ENCODE data around the gene SLC27A3. TPM values are rescaled to one million over a fixed set of nuclear protein-coding genes. Genes with fewer than 3 reads are reported as not detected.

SLC27A3 gene
- total and polyA plus RNA-seq, 9 of the 15 experiments (the other 6 are each of a cell fraction or from before 2014, with no cell fraction given): 0.57 to 5.2 (median 2.8) TPM

GRCh38 chr1:153727463-153728304, 47.5 kb upstream of the SLC27A3 start, which contains the start of gene INTS3 (continued):
- peak; percentile 55 for TF ChIP-seq CEBPG (CRISPR knock-in tag; IDR thresholded peaks at IDR 0.05)
- no peak; a peak in 1 of 4 replicates for TF ChIP-seq CEBPG (tag; conservative IDR thresholded peaks at IDR 0.05 in 1 of 2, IDR thresholded peaks at IDR 0.05 in 1 of 2)
- TF ChIP-seq HNRNPK (IDR thresholded peaks at IDR 0.05; ENCODE audit: low read depth, low read length, poor library complexity, severe bottlenecking): no peak
- TF ChIP-seq POLR3A (IDR thresholded peaks at IDR 0.05; ENCODE audit: borderline replicate concordance, extremely low read depth, insufficient read depth, insufficient read length): no peak
- peak; percentile 85 for TF ChIP-seq CREB1 (IDR thresholded peaks at IDR 0.05)
- peak; percentile 77 for TF ChIP-seq CREB1 (CRISPR knock-in tag; IDR thresholded peaks at IDR 0.05)
- TF ChIP-seq, protein P1, sequence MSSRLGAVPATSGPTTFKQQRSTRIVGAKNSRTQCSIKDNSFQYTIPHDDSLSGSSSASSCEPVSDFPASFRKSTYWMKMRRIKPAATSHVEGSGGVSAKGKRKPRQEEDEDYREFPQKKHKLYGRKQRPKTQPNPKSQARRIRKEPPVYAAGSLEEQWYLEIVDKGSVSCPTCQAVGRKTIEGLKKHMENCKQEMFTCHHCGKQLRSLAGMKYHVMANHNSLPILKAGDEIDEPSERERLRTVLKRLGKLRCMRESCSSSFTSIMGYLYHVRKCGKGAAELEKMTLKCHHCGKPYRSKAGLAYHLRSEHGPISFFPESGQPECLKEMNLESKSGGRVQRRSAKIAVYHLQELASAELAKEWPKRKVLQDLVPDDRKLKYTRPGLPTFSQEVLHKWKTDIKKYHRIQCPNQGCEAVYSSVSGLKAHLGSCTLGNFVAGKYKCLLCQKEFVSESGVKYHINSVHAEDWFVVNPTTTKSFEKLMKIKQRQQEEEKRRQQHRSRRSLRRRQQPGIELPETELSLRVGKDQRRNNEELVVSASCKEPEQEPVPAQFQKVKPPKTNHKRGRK (tag; IDR thresholded peaks at IDR 0.05): no peak
- TF ChIP-seq, protein P2, sequence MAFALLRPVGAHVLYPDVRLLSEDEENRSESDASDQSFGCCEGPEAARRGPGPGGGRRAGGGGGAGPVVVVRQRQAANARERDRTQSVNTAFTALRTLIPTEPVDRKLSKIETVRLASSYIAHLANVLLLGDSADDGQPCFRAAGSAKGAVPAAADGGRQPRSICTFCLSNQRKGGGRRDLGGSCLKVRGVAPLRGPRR (CRISPR knock-in tag; IDR thresholded peaks at IDR 0.05): no peak
- TF ChIP-seq, protein P3, sequence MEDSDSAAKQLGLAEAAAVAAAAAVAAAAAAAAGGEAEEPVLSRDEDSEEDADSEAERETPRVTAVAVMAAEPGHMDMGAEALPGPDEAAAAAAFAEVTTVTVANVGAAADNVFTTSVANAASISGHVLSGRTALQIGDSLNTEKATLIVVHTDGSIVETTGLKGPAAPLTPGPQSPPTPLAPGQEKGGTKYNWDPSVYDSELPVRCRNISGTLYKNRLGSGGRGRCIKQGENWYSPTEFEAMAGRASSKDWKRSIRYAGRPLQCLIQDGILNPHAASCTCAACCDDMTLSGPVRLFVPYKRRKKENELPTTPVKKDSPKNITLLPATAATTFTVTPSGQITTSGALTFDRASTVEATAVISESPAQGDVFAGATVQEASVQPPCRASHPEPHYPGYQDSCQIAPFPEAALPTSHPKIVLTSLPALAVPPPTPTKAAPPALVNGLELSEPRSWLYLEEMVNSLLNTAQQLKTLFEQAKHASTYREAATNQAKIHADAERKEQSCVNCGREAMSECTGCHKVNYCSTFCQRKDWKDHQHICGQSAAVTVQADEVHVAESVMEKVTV (CRISPR knock-in tag; IDR thresholded peaks at IDR 0.05): no peak
- no peak for TF ChIP-seq SREBF1 (IDR thresholded peaks at IDR 0.05; ENCODE audit: borderline replicate concordance, low read depth, low read length)
- no peak for TF ChIP-seq CC2D1A (IDR thresholded peaks at IDR 0.05)
- no peak for TF ChIP-seq ZNF24 (IDR thresholded peaks at IDR 0.05)
- TF ChIP-seq ILK (tag; IDR thresholded peaks at IDR 0.05; ENCODE audit: borderline replicate concordance, low read depth): no peak
- TF ChIP-seq TFAP4 (CRISPR knock-in tag; IDR thresholded peaks at IDR 0.05; ENCODE audit: borderline replicate concordance): peak; percentile 63; the same call in 1 of the 2 replicates
- no peak for TF ChIP-seq IRF9 (tag; IDR thresholded peaks at IDR 0.05)
- no peak for TF ChIP-seq MCM7 (IDR thresholded peaks at IDR 0.05)
- TF ChIP-seq RBM25 (IDR thresholded peaks at IDR 0.05; ENCODE audit: low read depth, low read length, severe bottlenecking): peak; percentile 87
- TF ChIP-seq HNRNPUL1 (IDR thresholded peaks at IDR 0.05; ENCODE audit: low read length): no peak
- no peak for TF ChIP-seq HDAC2 (IDR thresholded peaks at IDR 0.05)
- no peak for TF ChIP-seq ZNF780A (CRISPR knock-in tag; IDR thresholded peaks at IDR 0.05)
- TF ChIP-seq PHB2 (IDR thresholded peaks at IDR 0.05; ENCODE audit: low read depth): no peak
- TF ChIP-seq HDAC1 (IDR thresholded peaks at IDR 0.05): peak in 1 of 2 experiments; percentile 27; a peak in 1 of 4 replicates

All from K562 (cell line).